Trophoblast cell (in vitro differentiated cells and primary cell): ENCODE measurements around the gene RAB3C.

ENCODE experiments used
- DNase-seq, 2 donors: peaks; one replicate each; pipeline ENCODE4 v3.0.0-alpha.2; 2016
- H2AFZ ChIP-seq: 2 replicates; pipeline ENCODE4 v1.6.1; 2013; ENCODE audit warnings: low read length, moderate library complexity, mild to moderate bottlenecking; ENCODE audit not compliant: insufficient read depth, poor library complexity
- H2AK5ac ChIP-seq: 2 replicates; pipeline ENCODE4 v1.6.1; 2013; ENCODE audit warnings: mild to moderate bottlenecking, low read length
- H2BK120ac ChIP-seq: 2 replicates; pipeline ENCODE4 v1.6.1; 2013; ENCODE audit warnings: low read length, mild to moderate bottlenecking, moderate library complexity; ENCODE audit not compliant: insufficient read depth, poor library complexity
- H2BK12ac ChIP-seq: 2 replicates; pipeline ENCODE4 v1.6.1; 2013; ENCODE audit warnings: mild to moderate bottlenecking, low read length, moderate library complexity
- H2BK5ac ChIP-seq: 2 replicates; pipeline ENCODE4 v1.6.1; 2013; ENCODE audit warnings: low read length, low read depth, moderate library complexity, mild to moderate bottlenecking; ENCODE audit not compliant: poor library complexity
- H3K14ac ChIP-seq: 2 replicates; pipeline ENCODE4 v1.6.1; 2013; ENCODE audit warnings: mild to moderate bottlenecking, low read length
- H3K18ac ChIP-seq: 2 replicates; pipeline ENCODE4 v1.6.1; 2013; ENCODE audit warnings: mild to moderate bottlenecking, low read length
- H3K23ac ChIP-seq: 2 replicates; pipeline ENCODE4 v1.6.1; 2013; ENCODE audit warnings: low read length
- H3K27ac ChIP-seq: 2 replicates; pipeline ENCODE4 v1.5.1; 2013; ENCODE audit warnings: low read depth, mild to moderate bottlenecking, inconsistent platforms, low read length, moderate library complexity
- H3K27me3 ChIP-seq: 2 replicates; pipeline ENCODE4 v1.6.1; 2013; ENCODE audit warnings: inconsistent platforms, mild to moderate bottlenecking, low read length, moderate library complexity; ENCODE audit not compliant: insufficient read depth
- H3K36me3 ChIP-seq, 2 experiments: 1 replicate in 1 of 2; 2 replicates in 1 of 2; pipeline ENCODE4 v1.6.1; 2013; ENCODE audit warnings: low read length in 2 of 2, mild to moderate bottlenecking in 2 of 2, moderate library complexity in 1 of 2; ENCODE audit not compliant: insufficient read depth in 2 of 2, control insufficient read depth in 1 of 2
- H3K4ac ChIP-seq: 2 replicates; pipeline ENCODE4 v1.6.1; 2013; ENCODE audit warnings: low read depth, mild to moderate bottlenecking, low read length, moderate library complexity
- H3K4me1 ChIP-seq, 2 experiments: 1 replicate in 1 of 2; 2 replicates in 1 of 2; pipeline ENCODE4 v1.6.1; 2013; ENCODE audit warnings: low read length in 2 of 2, mild to moderate bottlenecking in 2 of 2, moderate library complexity in 1 of 2; ENCODE audit not compliant: insufficient read depth in 2 of 2, control insufficient read depth in 1 of 2
- H3K4me2 ChIP-seq: 2 replicates; pipeline ENCODE4 v1.6.1; 2013; ENCODE audit warnings: inconsistent platforms, mild to moderate bottlenecking, low read length, moderate library complexity
- H3K4me3 ChIP-seq: 2 replicates; pipeline ENCODE4 v1.5.1; 2013; ENCODE audit warnings: mild to moderate bottlenecking, low read depth, low read length, inconsistent platforms
- H3K79me1 ChIP-seq: one replicate; pipeline ENCODE4 v1.6.1; 2013; ENCODE audit warnings: low read length
- H3K79me2 ChIP-seq: 2 replicates; pipeline ENCODE4 v1.6.1; 2013; ENCODE audit warnings: low read length, mild to moderate bottlenecking; ENCODE audit not compliant: control insufficient read depth, insufficient read depth, poor library complexity
- H3K9ac ChIP-seq: 2 replicates; pipeline ENCODE4 v1.6.1; 2013; ENCODE audit warnings: mild to moderate bottlenecking, low read length
- H3K9me3 ChIP-seq: 2 replicates; pipeline ENCODE4 v1.6.1; 2013; ENCODE audit warnings: low read depth, mild to moderate bottlenecking, control low read depth, inconsistent platforms, low read length; ENCODE audit not compliant: insufficient read depth
- H4K12ac ChIP-seq: 2 replicates; pipeline ENCODE4 v1.6.1; 2013; ENCODE audit warnings: low read depth, mild to moderate bottlenecking, low read length, moderate library complexity
- H4K8ac ChIP-seq: 2 replicates; pipeline ENCODE4 v1.6.1; 2013; ENCODE audit warnings: low read depth, mild to moderate bottlenecking, low read length, moderate library complexity
- H4K91ac ChIP-seq: one replicate; pipeline ENCODE4 v1.6.1; 2013; ENCODE audit warnings: low read depth, mild to moderate bottlenecking, low read length, moderate library complexity
- WGBS: extraction: QIAGEN DNeasy Blood & Tissue Kit; methylation state at CpG from one replicate; pipeline ENCODE4 v1.1.7; 2013; ENCODE audit warnings: missing lambda C conversion rate; ENCODE audit not compliant: insufficient read length, insufficient coverage; ENCODE audit errors: extremely low coverage; 5-methylcytosine and 5-hydroxymethylcytosine counted together

The RAB3C gene

DNA sequence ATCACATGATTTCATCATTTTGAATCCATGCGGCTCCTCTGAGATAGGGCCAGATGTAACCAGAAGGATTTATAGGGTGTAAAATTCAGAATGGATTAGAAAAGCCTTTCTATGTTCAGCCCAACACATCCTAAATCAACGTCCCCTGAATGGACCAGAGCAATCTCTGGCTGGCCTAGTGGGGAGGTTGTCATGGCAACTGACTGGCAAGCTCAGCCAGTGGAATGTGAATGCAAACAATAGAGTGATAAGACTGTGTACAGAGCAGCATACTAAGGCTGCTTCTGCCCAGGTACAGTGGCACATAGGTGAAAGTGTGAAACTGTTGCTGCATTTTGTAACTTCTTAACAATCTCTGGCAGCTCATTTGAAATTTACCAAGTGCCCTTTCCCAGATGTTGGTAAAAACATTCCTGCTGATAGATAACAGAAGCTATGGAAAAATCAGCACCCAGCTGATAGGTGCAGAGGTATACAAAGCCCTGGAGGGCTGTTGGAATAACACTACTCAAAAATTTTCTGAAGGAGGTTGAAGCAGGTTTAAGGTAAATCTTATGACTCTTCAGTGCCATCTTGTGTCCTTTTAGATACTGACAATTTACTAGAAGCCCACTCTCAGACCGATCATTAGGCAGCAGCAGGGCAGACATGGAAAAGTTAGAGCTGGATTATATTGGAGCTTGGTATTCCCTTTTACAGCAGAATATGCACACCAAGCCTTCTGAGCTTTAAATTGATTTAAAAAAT lies 267.2 kb downstream of the RAB3C start:
- DNase-seq, result peak; percentile 68 to 91
- no peaks in the 10 kb centered on the region for H3K27me3 ChIP-seq
- H3K4ac ChIP-seq, result no peak overlapping the region
- no peak overlapping the region for H4K12ac ChIP-seq
- H3K9ac ChIP-seq, result no peak overlapping the region
- no peak overlapping the region for H2BK120ac ChIP-seq
- H4K91ac ChIP-seq, result no peak overlapping the region
- no CpG with 5 or more reads among the region's 3 CpGs for WGBS
- no peak overlapping the region for H2BK5ac ChIP-seq
- no peak overlapping the region for H4K8ac ChIP-seq
- H3K23ac ChIP-seq, result no peak overlapping the region
- H3K4me3 ChIP-seq, result no peak overlapping the region
- no peak overlapping the region for H2AK5ac ChIP-seq
- no peak overlapping the region for H3K27ac ChIP-seq
- H3K79me1 ChIP-seq, result no peaks in the 10 kb centered on the region
- H2AFZ ChIP-seq, result no peak overlapping the region
- no peak overlapping the region for H3K18ac ChIP-seq
- no peaks in the 10 kb centered on the region for H3K79me2 ChIP-seq
- H3K4me2 ChIP-seq, result no peak overlapping the region
- H2BK12ac ChIP-seq, result no peak overlapping the region
- H3K36me3 ChIP-seq, result no peaks in the 10 kb centered on the region
- H3K14ac ChIP-seq, result no peak overlapping the region
- no peaks in the 10 kb centered on the region for H3K9me3 ChIP-seq
- H3K4me1 ChIP-seq, result peaks cover under 1 to 1% of the 10 kb centered on the region in 2 experiments

DNA sequence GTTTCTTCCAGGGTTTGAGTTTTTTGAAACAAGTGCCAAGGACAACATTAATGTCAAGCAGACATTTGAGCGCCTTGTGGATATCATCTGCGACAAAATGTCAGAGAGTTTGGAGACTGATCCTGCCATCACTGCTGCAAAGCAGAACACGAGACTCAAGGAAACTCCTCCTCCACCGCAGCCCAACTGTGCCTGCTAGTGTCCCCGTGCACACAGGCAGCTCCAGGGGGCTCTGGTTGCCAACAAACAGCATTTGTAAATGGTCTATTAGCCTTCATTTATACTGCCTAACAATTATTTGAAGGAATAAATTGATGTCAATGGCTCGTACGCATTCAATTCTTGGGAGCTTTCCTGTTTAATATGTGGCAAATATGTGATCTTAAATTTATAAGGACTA lies 268.3 kb downstream of the RAB3C start:
- Histone ChIP-seq H3K27ac (no peak overlapping the region), H2BK5ac (no peak overlapping the region), H2AK5ac (no peak overlapping the region), H3K23ac (no peak overlapping the region), H3K18ac (no peak overlapping the region), H3K36me3 (no peaks in the 10 kb centered on the region), H3K79me1 (no peaks in the 10 kb centered on the region), H3K79me2 (no peaks in the 10 kb centered on the region), H3K14ac (no peak overlapping the region), H3K4me1 (no peaks in the 10 kb centered on the region), H2BK120ac (no peak overlapping the region), H3K4me2 (no peak overlapping the region), H2BK12ac (no peak overlapping the region), H4K8ac (no peak overlapping the region), H3K9ac (no peak overlapping the region), H3K27me3 (no peaks in the 10 kb centered on the region), H3K9me3 (peaks cover 2% of the 10 kb centered on the region), H4K91ac (no peak overlapping the region), H4K12ac (no peak overlapping the region), H3K4me3 (no peak overlapping the region), H3K4ac (no peak overlapping the region), H2AFZ (no peak overlapping the region)
- no peak for DNase-seq
- no CpG with 5 or more reads among the region's 7 CpGs for WGBS

DNA sequence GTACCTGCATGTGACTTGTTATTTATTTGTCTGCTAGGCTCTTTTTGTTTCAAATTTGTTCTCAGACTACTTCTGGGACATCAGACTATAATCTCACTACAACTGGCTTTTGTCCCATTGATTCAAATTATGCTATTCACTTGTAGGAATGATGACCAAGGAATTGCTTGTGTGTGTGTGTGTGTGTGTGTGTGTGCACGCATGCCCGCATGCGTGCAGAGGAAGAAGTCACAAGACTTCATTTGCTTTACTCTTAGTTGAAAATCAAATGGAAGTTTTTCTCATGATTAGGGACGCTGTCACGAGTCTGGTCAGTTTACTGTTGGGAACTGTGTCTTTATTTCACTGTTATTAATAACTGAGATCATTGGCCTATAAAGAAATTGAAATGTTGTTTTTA lies 268.7 kb downstream of the RAB3C start:
- Histone ChIP-seq H3K4me2 (no peak overlapping the region), H3K4me3 (no peak overlapping the region), H3K27ac (no peak overlapping the region), H3K23ac (no peak overlapping the region), H3K79me2 (no peaks in the 10 kb centered on the region), H2BK12ac (no peak overlapping the region), H3K36me3 (no peaks in the 10 kb centered on the region), H4K12ac (no peak overlapping the region), H4K8ac (no peak overlapping the region), H2AK5ac (no peak overlapping the region), H3K9ac (no peak overlapping the region), H2BK120ac (no peak overlapping the region), H3K14ac (no peak overlapping the region), H3K4ac (no peak overlapping the region), H3K4me1 (no peaks in the 10 kb centered on the region), H3K9me3 (peaks cover 2% of the 10 kb centered on the region), H4K91ac (no peak overlapping the region), H2AFZ (no peak overlapping the region), H3K27me3 (no peaks in the 10 kb centered on the region), H3K79me1 (no peaks in the 10 kb centered on the region), H2BK5ac (no peak overlapping the region), H3K18ac (no peak overlapping the region)
- WGBS, result no CpG with 5 or more reads among the region's 5 CpGs
- peak in 1 of 2 donors; percentile 3 for DNase-seq

DNA sequence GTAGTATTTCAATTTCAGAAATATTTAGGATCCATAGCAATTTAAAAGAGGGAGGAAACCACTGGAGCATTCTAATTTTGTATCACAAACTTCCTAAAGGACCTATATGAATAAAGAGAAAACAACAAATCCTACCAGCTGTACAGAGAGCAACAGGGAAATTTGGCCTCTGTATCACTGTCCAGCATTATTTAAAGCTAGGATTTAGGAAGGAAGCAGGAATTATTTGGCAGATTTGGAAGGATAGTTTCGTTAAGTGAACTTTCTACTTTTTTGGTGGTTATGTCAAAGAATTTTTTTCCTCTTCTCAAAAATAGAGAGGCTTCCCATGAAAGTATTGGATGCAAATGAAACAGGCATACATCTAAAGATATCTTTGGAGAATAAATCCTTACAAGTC lies 269.7 kb downstream of the RAB3C start:
- Histone ChIP-seq H2BK12ac (no peak overlapping the region), H3K79me2 (no peaks in the 10 kb centered on the region), H3K18ac (no peak overlapping the region), H3K36me3 (no peaks in the 10 kb centered on the region), H2BK120ac (no peak overlapping the region), H3K27me3 (no peaks in the 10 kb centered on the region), H4K91ac (no peak overlapping the region), H3K79me1 (no peaks in the 10 kb centered on the region), H3K27ac (no peak overlapping the region), H3K9ac (no peak overlapping the region), H3K4me1 (no peaks in the 10 kb centered on the region), H3K4ac (no peak overlapping the region), H2BK5ac (no peak overlapping the region), H2AK5ac (no peak overlapping the region), H3K14ac (no peak overlapping the region), H4K12ac (no peak overlapping the region), H3K4me3 (no peak overlapping the region), H3K9me3 (peaks cover 2% of the 10 kb centered on the region), H3K4me2 (no peak overlapping the region), H2AFZ (no peak overlapping the region), H3K23ac (no peak overlapping the region), H4K8ac (no peak overlapping the region)
- no CpG with 5 or more reads among the region's 1 CpG for WGBS
- no peak for DNase-seq
